ENCODE results near the gene FAF2.

GRCh38 chr5:176406436-176407052, 41.6 kb upstream of the FAF2 start:
- TF ChIP-seq E2F5 (CRISPR knock-in tag; IDR thresholded peaks at IDR 0.05), result no peak
- TF ChIP-seq CTCF (IDR thresholded peaks at IDR 0.05), result no peak
